Activated CD4-positive, CD25-positive, alpha-beta regulatory T cell treated with anti-CD3 and anti-CD28 coated beads, Interleukin-2, amount 50 U/mL, for 24 hours (primary cell): Measurements from ENCODE around the gene TCF7.

Experiments
- ATAC-seq, 2 donors: fragments of 150-1000 bp; cut with Tn5 transposase; one replicate each; pipeline ENCODE4 v1.10.0; 2021; ENCODE audit warnings: mild to moderate bottlenecking in 1 of 2, moderate library complexity in 1 of 2

Gene TCF7

GRCh38 chr5:134091626-134092121 is 22.8 kb upstream of the TCF7 start:
- no peak for ATAC-seq

GRCh38 chr5:134092875-134093274 is 21.6 kb upstream of the TCF7 start:
- ATAC-seq = peak; percentile 56 to 63

- ATAC-seq = no peak
These were observed 21.1 kb upstream of the TCF7 start for GRCh38 chr5:134093351-134093750.

- ATAC-seq = no peak
These were observed 19.2 kb upstream of the TCF7 start for GRCh38 chr5:134095293-134095692.

- ATAC-seq = no peak
These were observed 18.4 kb upstream of the TCF7 start for GRCh38 chr5:134095887-134096589.

- ATAC-seq = no peak
These were observed 17.2 kb upstream of the TCF7 start for GRCh38 chr5:134097211-134097749.

GRCh38 chr5:134098690-134099089 is 15.8 kb upstream of the TCF7 start:
- no peak for ATAC-seq

GRCh38 chr5:134099288-134099872 is 15.1 kb upstream of the TCF7 start:
- no peak for ATAC-seq

- ATAC-seq = no peak
These were observed 14.6 kb upstream of the TCF7 start for GRCh38 chr5:134099939-134100282.

- peak; percentile 92 to 93 for ATAC-seq
These were observed 14.0 kb upstream of the TCF7 start for GRCh38 chr5:134100283-134101091.

- peak; percentile 18 to 19 for ATAC-seq
These were observed 12.6 kb upstream of the TCF7 start for GRCh38 chr5:134101686-134102439.

- ATAC-seq = peak in 1 of 2 donors; percentile 9
These were observed 11.1 kb upstream of the TCF7 start for GRCh38 chr5:134103397-134103796.

GRCh38 chr5:134103998-134104654 is 10.4 kb upstream of the TCF7 start:
- ATAC-seq = no peak

GRCh38 chr5:134106991-134107701 is 7.3 kb upstream of the TCF7 start:
- no peak for ATAC-seq

GRCh38 chr5:134107779-134108178 is 6.7 kb upstream of the TCF7 start:
- no peak for ATAC-seq

- no peak for ATAC-seq
These were observed 4.1 kb upstream of the TCF7 start for GRCh38 chr5:134110382-134110781.

GRCh38 chr5:134111741-134112647 is 2.5 kb upstream of the TCF7 start:
- peak; percentile 83 to 86 for ATAC-seq

GRCh38 chr5:134112726-134113362 is 1.6 kb upstream of the TCF7 start:
- no peak for ATAC-seq

- no peak for ATAC-seq
These were observed 1.1 kb upstream of the TCF7 start for GRCh38 chr5:134113363-134113889.
